DND-41 (cell line): Measurements from ENCODE around the gene LGR6.

ENCODE experiments used
- ATAC-seq: fragments of 200-7000 bp; cut with Tn5 transposase; 3 replicates; pipeline ENCODE4 v1.9.1; 2021; ENCODE audit warnings: low read depth; ENCODE audit not compliant: insufficient read depth
- DNase-seq: peaks from one replicate; pipeline ENCODE4 v3.0.0-alpha.2; 2020
- H2AFZ ChIP-seq: 2 replicates; pipeline ENCODE4 v1.6.0; 2012; ENCODE audit warnings: low read depth, low read length
- H3K27ac ChIP-seq: 2 replicates; pipeline ENCODE4 v1.5.1; 2012; ENCODE audit warnings: low read length, inconsistent platforms
- H3K27me3 ChIP-seq: fragments of 200-600 bp; sonication (generic); 2 replicates; pipeline ENCODE4 v1.6.0; 2012; ENCODE audit warnings: low read length, mild to moderate bottlenecking, inconsistent platforms; ENCODE audit not compliant: insufficient read depth, poor library complexity
- H3K36me3 ChIP-seq: 2 replicates; pipeline ENCODE4 v1.5.1; 2012; ENCODE audit warnings: low read length, inconsistent platforms; ENCODE audit not compliant: insufficient read depth
- H3K4me1 ChIP-seq: 2 replicates; pipeline ENCODE4 v1.5.1; 2012; ENCODE audit warnings: mild to moderate bottlenecking, low read length; ENCODE audit not compliant: insufficient read depth
- H3K4me2 ChIP-seq: 2 replicates; pipeline ENCODE4 v1.6.0; 2012; ENCODE audit warnings: mild to moderate bottlenecking, moderate library complexity, low read length, inconsistent platforms; ENCODE audit not compliant: insufficient read depth
- H3K4me3 ChIP-seq, 2 experiments: fragments of 200-600 bp in 1 of 2; shearing (Covaris generic) in 1 of 2; 2 replicates each; pipeline ENCODE4 v1.5.1; 2012 to 2016; ENCODE audit warnings: inconsistent platforms in 2 of 2, low read length in 2 of 2, mild to moderate bottlenecking in 2 of 2, low read depth in 1 of 2, moderate library complexity in 1 of 2
- H3K79me2 ChIP-seq: 2 replicates; pipeline ENCODE4 v1.6.0; 2012; ENCODE audit warnings: low read length, inconsistent platforms; ENCODE audit not compliant: insufficient read depth
- H3K9ac ChIP-seq: 2 replicates; pipeline ENCODE4 v1.6.0; 2012; ENCODE audit warnings: low read depth, mild to moderate bottlenecking, inconsistent platforms, low read length, moderate library complexity
- H3K9me3 ChIP-seq: 2 replicates; pipeline ENCODE4 v1.5.1; 2012; ENCODE audit warnings: low read length, moderate library complexity, mild to moderate bottlenecking, inconsistent platforms; ENCODE audit not compliant: insufficient read depth, severe bottlenecking
- H4K20me1 ChIP-seq: 2 replicates; pipeline ENCODE4 v1.6.0; 2012; ENCODE audit warnings: low read length; ENCODE audit not compliant: insufficient read depth
- EZH2 ChIP-seq: IDR thresholded peaks from 3 replicates; pipeline ENCODE4 v1.6.1; 2012; ENCODE audit warnings: borderline replicate concordance, low read depth, mild to moderate bottlenecking, moderate library complexity, low read length, inconsistent platforms; ENCODE audit not compliant: severe bottlenecking
- TF ChIP-seq, protein P1 (sequence below): IDR thresholded peaks from 2 replicates; pipeline ENCODE4 v1.5.1; 2012; ENCODE audit warnings: borderline replicate concordance, low read length, moderate library complexity, mild to moderate bottlenecking; ENCODE audit not compliant: poor library complexity, severe bottlenecking; ENCODE audit errors: extremely low read depth

LGR6 gene

DNA sequence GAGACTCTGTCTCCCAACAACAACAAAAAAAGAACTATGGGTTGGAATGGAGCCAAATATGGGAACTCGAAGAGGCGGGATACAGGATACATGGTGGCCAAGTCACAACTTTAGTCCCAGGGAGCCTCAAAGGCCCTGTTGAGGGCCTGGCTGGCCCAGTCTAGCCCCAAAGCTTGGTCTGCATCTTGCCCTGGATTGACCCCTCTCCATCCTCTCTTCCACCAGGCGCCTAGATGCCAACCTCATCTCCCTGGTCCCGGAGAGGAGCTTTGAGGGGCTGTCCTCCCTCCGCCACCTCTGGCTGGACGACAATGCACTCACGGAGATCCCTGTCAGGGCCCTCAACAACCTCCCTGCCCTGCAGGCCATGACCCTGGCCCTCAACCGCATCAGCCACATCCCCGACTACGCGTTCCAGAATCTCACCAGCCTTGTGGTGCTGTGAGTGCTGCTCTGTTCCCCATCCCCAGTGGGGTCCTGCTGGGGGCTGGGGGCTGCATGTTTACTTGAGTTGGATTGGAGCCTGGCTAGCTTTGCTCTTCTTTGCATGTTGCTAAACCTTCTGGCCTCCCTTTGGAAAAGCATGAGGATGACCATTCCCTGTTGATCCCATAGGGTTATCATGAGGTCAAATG lies 82.6 kb downstream of the LGR6 start:
- DNase-seq (no peak), ATAC-seq (no peak)
- Histone ChIP-seq H3K4me2 (no peak overlapping the region), H3K27me3 (peaks cover 15% of the 10 kb centered on the region), H3K9me3 (no peaks in the 10 kb centered on the region), H2AFZ (no peak overlapping the region), H3K27ac (no peak overlapping the region), H3K4me1 (no peaks in the 10 kb centered on the region), H4K20me1 (0 out of 2 replicates have a peak, but pooled peaks cover 2% of the 10 kb centered on the region), H3K4me3 (no peak overlapping the region), H3K79me2 (no peaks in the 10 kb centered on the region), H3K9ac (no peak overlapping the region), H3K36me3 (no peaks in the 10 kb centered on the region)
- no peak for TF ChIP-seq EZH2
- TF ChIP-seq, protein P1, sequence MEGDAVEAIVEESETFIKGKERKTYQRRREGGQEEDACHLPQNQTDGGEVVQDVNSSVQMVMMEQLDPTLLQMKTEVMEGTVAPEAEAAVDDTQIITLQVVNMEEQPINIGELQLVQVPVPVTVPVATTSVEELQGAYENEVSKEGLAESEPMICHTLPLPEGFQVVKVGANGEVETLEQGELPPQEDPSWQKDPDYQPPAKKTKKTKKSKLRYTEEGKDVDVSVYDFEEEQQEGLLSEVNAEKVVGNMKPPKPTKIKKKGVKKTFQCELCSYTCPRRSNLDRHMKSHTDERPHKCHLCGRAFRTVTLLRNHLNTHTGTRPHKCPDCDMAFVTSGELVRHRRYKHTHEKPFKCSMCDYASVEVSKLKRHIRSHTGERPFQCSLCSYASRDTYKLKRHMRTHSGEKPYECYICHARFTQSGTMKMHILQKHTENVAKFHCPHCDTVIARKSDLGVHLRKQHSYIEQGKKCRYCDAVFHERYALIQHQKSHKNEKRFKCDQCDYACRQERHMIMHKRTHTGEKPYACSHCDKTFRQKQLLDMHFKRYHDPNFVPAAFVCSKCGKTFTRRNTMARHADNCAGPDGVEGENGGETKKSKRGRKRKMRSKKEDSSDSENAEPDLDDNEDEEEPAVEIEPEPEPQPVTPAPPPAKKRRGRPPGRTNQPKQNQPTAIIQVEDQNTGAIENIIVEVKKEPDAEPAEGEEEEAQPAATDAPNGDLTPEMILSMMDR: no peak

DNA sequence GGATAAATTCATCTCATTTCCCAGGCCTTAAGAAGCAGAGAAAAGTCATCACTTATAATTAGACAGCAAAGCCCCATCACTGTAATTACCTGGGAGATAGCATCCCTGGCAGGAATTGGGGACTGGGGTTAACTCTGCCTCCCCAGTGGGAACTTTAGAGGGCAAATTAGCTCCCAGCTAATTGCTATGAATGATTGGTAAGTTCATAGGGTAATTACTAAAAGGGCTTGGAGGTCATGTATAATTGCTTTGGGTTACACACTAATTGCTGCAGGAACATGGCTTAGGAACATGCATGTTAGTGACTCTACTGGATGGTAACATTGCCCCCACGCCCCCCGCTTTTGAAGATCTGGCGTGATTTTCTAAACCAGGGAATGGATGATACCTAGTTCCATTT lies 83.3 kb downstream of the LGR6 start:
- no peaks in the 10 kb centered on the region for H3K36me3 ChIP-seq
- TF ChIP-seq, protein P1: no peak
- TF ChIP-seq EZH2: no peak
- no peak overlapping the region for H3K27ac ChIP-seq
- H3K9me3 ChIP-seq: no peaks in the 10 kb centered on the region
- H3K4me1 ChIP-seq: no peaks in the 10 kb centered on the region
- H3K27me3 ChIP-seq: peaks cover 15% of the 10 kb centered on the region
- no peaks in the 10 kb centered on the region for H3K79me2 ChIP-seq
- no peak overlapping the region for H2AFZ ChIP-seq
- no peak overlapping the region for H3K4me3 ChIP-seq
- no peak overlapping the region for H3K4me2 ChIP-seq
- ATAC-seq (no peak), DNase-seq (no peak)
- 0 out of 2 replicates have a peak, but pooled peaks cover 2% of the 10 kb centered on the region for H4K20me1 ChIP-seq
- H3K9ac ChIP-seq: no peak overlapping the region

DNA sequence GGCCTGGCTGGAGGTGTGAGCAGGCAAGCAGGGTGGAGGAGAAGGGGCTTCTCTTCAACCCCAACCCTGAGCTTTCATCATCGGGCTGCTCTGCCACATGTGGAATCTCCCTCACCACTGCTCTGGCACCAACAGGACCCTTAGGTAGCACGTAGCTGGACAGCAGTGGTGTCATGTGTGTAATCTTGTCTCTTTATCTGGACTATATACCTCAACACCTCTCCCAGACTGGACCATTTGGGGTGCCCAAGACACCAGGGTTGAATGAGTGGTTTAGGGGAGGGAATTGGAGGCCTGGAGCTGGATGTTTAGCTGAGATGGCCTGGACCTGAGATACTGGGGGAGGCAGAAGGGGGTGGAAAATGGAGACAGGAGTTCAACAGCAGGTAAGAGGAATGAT lies 85.2 kb downstream of the LGR6 start:
- Histone ChIP-seq H3K27ac (no peak overlapping the region), H3K4me1 (no peaks in the 10 kb centered on the region), H3K27me3 (peaks cover 9% of the 10 kb centered on the region), H2AFZ (no peak overlapping the region), H3K9ac (no peak overlapping the region), H3K79me2 (no peaks in the 10 kb centered on the region), H3K36me3 (no peaks in the 10 kb centered on the region), H3K9me3 (no peaks in the 10 kb centered on the region), H3K4me3 (no peak overlapping the region), H4K20me1 (0 out of 2 replicates have a peak, but pooled peaks cover 2% of the 10 kb centered on the region), H3K4me2 (no peak overlapping the region)
- ATAC-seq (no peak), DNase-seq (no peak)
- TF ChIP-seq EZH2: no peak
- TF ChIP-seq, protein P1: no peak
